ENCODE measurements around the gene RUNDC3A.
"Not testable (repeated sequence)": the region's sequence is repeated elsewhere in the genome, so short reads cannot be mapped to it uniquely, and the experiment has no call there.

The RUNDC3A gene

GRCh38 chr17:44327715-44328449 lies 19.5 kb downstream of the RUNDC3A start:
- Histone ChIP-seq H3K36me3 (ENCODE audit: insufficient read depth, low read length) (no peaks in the 10 kb centered on the region), H3K4me3 (ENCODE audit: low read length) (no peak overlapping the region), H3K4me1 (ENCODE audit: insufficient read depth, low read length) (peaks cover 12% of the 10 kb centered on the region), H3K27me3 (ENCODE audit: insufficient read depth, low read length) (no peaks in the 10 kb centered on the region), H2AFZ (ENCODE audit: low read depth, low read length) (no peak overlapping the region), H3K9me3 (ENCODE audit: low read length) (no peaks in the 10 kb centered on the region)

GRCh38 chr17:44329516-44329915 lies 21.1 kb downstream of the RUNDC3A start:
- not testable (repeated sequence) for H2AFZ ChIP-seq (ENCODE audit: low read depth, low read length); H3K4me3 ChIP-seq (ENCODE audit: low read length); H3K36me3 ChIP-seq (ENCODE audit: insufficient read depth, low read length); H3K9me3 ChIP-seq (ENCODE audit: low read length); H3K4me1 ChIP-seq (ENCODE audit: insufficient read depth, low read length)
- H3K27me3 ChIP-seq (ENCODE audit: insufficient read depth, low read length): peaks cover 11% of the 10 kb centered on the region

- not testable (repeated sequence) for H2AFZ ChIP-seq (ENCODE audit: low read depth, low read length); H3K4me1 ChIP-seq (ENCODE audit: insufficient read depth, low read length); H3K4me3 ChIP-seq (ENCODE audit: low read length); H3K36me3 ChIP-seq (ENCODE audit: insufficient read depth, low read length); H3K9me3 ChIP-seq (ENCODE audit: low read length)
- peaks cover 16% of the 10 kb centered on the region for H3K27me3 ChIP-seq (ENCODE audit: insufficient read depth, low read length)
These were observed 21.9 kb downstream of the RUNDC3A start for GRCh38 chr17:44330263-44330662.

- no peaks in the 10 kb centered on the region for H3K36me3 ChIP-seq (ENCODE audit: insufficient read depth, low read length)
- H3K4me3 ChIP-seq (ENCODE audit: low read length): no peak overlapping the region
- no peak overlapping the region for H2AFZ ChIP-seq (ENCODE audit: low read depth, low read length)
- H3K27me3 ChIP-seq (ENCODE audit: insufficient read depth, low read length): peaks cover 23% of the 10 kb centered on the region
- H3K9me3 ChIP-seq (ENCODE audit: low read length): no peaks in the 10 kb centered on the region
- peaks cover 4% of the 10 kb centered on the region for H3K4me1 ChIP-seq (ENCODE audit: insufficient read depth, low read length)
These were observed 22.9 kb downstream of the RUNDC3A start for GRCh38 chr17:44331249-44331760.

- peaks cover 32% of the 10 kb centered on the region for H3K27me3 ChIP-seq (ENCODE audit: insufficient read depth, low read length)
- no peaks in the 10 kb centered on the region for H3K36me3 ChIP-seq (ENCODE audit: insufficient read depth, low read length)
- H3K9me3 ChIP-seq (ENCODE audit: low read length): no peaks in the 10 kb centered on the region
These were observed 25.0 kb downstream of the RUNDC3A start for GRCh38 chr17:44333371-44333770.

GRCh38 chr17:44334315-44334714 lies 25.9 kb downstream of the RUNDC3A start:
- Histone ChIP-seq H3K27me3 (ENCODE audit: insufficient read depth, low read length) (peaks cover 36% of the 10 kb centered on the region), H3K9me3 (ENCODE audit: low read length) (no peaks in the 10 kb centered on the region), H3K4me1 (ENCODE audit: insufficient read depth, low read length) (peaks cover 4% of the 10 kb centered on the region), H3K4me3 (ENCODE audit: low read length) (no peak overlapping the region), H3K36me3 (ENCODE audit: insufficient read depth, low read length) (no peaks in the 10 kb centered on the region), H2AFZ (ENCODE audit: low read depth, low read length) (no peak overlapping the region)

More at GRCh38 chr17:44333371-44333770, 25.0 kb downstream of the RUNDC3A start:
- peaks cover 4% of the 10 kb centered on the region for H3K4me1 ChIP-seq (ENCODE audit: insufficient read depth, low read length)
- H3K4me3 ChIP-seq (ENCODE audit: low read length): no peak overlapping the region
- H2AFZ ChIP-seq (ENCODE audit: low read depth, low read length): no peak overlapping the region

- peaks cover 36% of the 10 kb centered on the region for H3K27me3 ChIP-seq (ENCODE audit: insufficient read depth, low read length)
- H3K4me3 ChIP-seq (ENCODE audit: low read length): no peak overlapping the region
- no peak overlapping the region for H2AFZ ChIP-seq (ENCODE audit: low read depth, low read length)
- H3K36me3 ChIP-seq (ENCODE audit: insufficient read depth, low read length): no peaks in the 10 kb centered on the region
- peaks cover 4% of the 10 kb centered on the region for H3K4me1 ChIP-seq (ENCODE audit: insufficient read depth, low read length)
- no peaks in the 10 kb centered on the region for H3K9me3 ChIP-seq (ENCODE audit: low read length)
These were observed 26.3 kb downstream of the RUNDC3A start for GRCh38 chr17:44334727-44335126.

- H3K4me3 ChIP-seq (ENCODE audit: low read length): no peak overlapping the region
- H3K36me3 ChIP-seq (ENCODE audit: insufficient read depth, low read length): no peaks in the 10 kb centered on the region
- peaks cover 4% of the 10 kb centered on the region for H3K4me1 ChIP-seq (ENCODE audit: insufficient read depth, low read length)
- H2AFZ ChIP-seq (ENCODE audit: low read depth, low read length): no peak overlapping the region
- H3K9me3 ChIP-seq (ENCODE audit: low read length): no peaks in the 10 kb centered on the region
- H3K27me3 ChIP-seq (ENCODE audit: insufficient read depth, low read length): peaks cover 39% of the 10 kb centered on the region
These were observed 27.2 kb downstream of the RUNDC3A start for GRCh38 chr17:44335564-44335963.

- peaks cover 39% of the 10 kb centered on the region for H3K27me3 ChIP-seq (ENCODE audit: insufficient read depth, low read length)
- H3K36me3 ChIP-seq (ENCODE audit: insufficient read depth, low read length): no peaks in the 10 kb centered on the region
- peaks cover 3% of the 10 kb centered on the region for H3K4me1 ChIP-seq (ENCODE audit: insufficient read depth, low read length)
- H2AFZ ChIP-seq (ENCODE audit: low read depth, low read length): no peak overlapping the region
- H3K9me3 ChIP-seq (ENCODE audit: low read length): no peaks in the 10 kb centered on the region
- H3K4me3 ChIP-seq (ENCODE audit: low read length): no peak overlapping the region
These were observed 27.6 kb downstream of the RUNDC3A start for GRCh38 chr17:44335968-44336367.

- Histone ChIP-seq H3K4me3 (ENCODE audit: low read length) (no peak overlapping the region), H3K9me3 (ENCODE audit: low read length) (no peaks in the 10 kb centered on the region), H2AFZ (ENCODE audit: low read depth, low read length) (no peak overlapping the region), H3K36me3 (ENCODE audit: insufficient read depth, low read length) (no peaks in the 10 kb centered on the region), H3K27me3 (ENCODE audit: insufficient read depth, low read length) (peaks cover 39% of the 10 kb centered on the region), H3K4me1 (ENCODE audit: insufficient read depth, low read length) (no peaks in the 10 kb centered on the region)
These were observed 30.3 kb downstream of the RUNDC3A start for GRCh38 chr17:44338702-44339101.

- H3K4me3 ChIP-seq (ENCODE audit: low read length); H2AFZ ChIP-seq (ENCODE audit: low read depth, low read length); H3K9me3 ChIP-seq (ENCODE audit: low read length); H3K4me1 ChIP-seq (ENCODE audit: insufficient read depth, low read length); H3K36me3 ChIP-seq (ENCODE audit: insufficient read depth, low read length): not testable (repeated sequence)
- peaks cover 26% of the 10 kb centered on the region for H3K27me3 ChIP-seq (ENCODE audit: insufficient read depth, low read length)
These were observed 32.2 kb downstream of the RUNDC3A start for GRCh38 chr17:44340553-44340952.

- Histone ChIP-seq H3K36me3 (ENCODE audit: insufficient read depth, low read length) (no peaks in the 10 kb centered on the region), H3K27me3 (ENCODE audit: insufficient read depth, low read length) (peaks cover 7% of the 10 kb centered on the region), H3K4me1 (ENCODE audit: insufficient read depth, low read length) (peaks cover 6% of the 10 kb centered on the region)
These were observed 35.3 kb downstream of the RUNDC3A start for GRCh38 chr17:44343510-44344209.

GRCh38 chr17:44344939-44345453 lies 36.6 kb downstream of the RUNDC3A start, which contains the start of gene GRN:
Gene GRN, plus strand, starts transcription at chr17:44345302. Its CDS starts 3,863 bp downstream, at chr17:44349165.
- peaks cover 6% of the 10 kb centered on the region for H3K27me3 ChIP-seq (ENCODE audit: insufficient read depth, low read length)
- peak within 1 kb of the TSS; percentile 30 for H2AFZ ChIP-seq (ENCODE audit: low read depth, low read length)
- peak within 1 kb of the TSS; percentile 76 for H3K4me3 ChIP-seq (ENCODE audit: low read length)
- H3K36me3 ChIP-seq (ENCODE audit: insufficient read depth, low read length): no peaks in the 10 kb centered on the region
- H3K4me1 ChIP-seq (ENCODE audit: insufficient read depth, low read length): peaks cover 6% of the 10 kb centered on the region
- H3K9me3 ChIP-seq (ENCODE audit: low read length): no peaks in the 10 kb centered on the region

More at GRCh38 chr17:44343510-44344209, 35.3 kb downstream of the RUNDC3A start:
- no peak overlapping the region for H3K4me3 ChIP-seq (ENCODE audit: low read length)
- no peak overlapping the region for H2AFZ ChIP-seq (ENCODE audit: low read depth, low read length)
- H3K9me3 ChIP-seq (ENCODE audit: low read length): no peaks in the 10 kb centered on the region
